ENCODE measurements around the gene EFCAB10.
"Not testable (repeated sequence)": the region's sequence is repeated elsewhere in the genome, so short reads cannot be mapped to it uniquely, and the experiment has no call there.

The EFCAB10 gene, protein sequence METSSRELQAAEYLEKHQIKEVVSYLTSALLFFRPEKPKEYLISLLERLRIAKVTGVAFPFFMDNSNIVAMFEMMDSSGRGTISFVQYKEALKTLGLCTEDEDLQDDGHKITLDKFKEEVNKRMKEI

DNA sequence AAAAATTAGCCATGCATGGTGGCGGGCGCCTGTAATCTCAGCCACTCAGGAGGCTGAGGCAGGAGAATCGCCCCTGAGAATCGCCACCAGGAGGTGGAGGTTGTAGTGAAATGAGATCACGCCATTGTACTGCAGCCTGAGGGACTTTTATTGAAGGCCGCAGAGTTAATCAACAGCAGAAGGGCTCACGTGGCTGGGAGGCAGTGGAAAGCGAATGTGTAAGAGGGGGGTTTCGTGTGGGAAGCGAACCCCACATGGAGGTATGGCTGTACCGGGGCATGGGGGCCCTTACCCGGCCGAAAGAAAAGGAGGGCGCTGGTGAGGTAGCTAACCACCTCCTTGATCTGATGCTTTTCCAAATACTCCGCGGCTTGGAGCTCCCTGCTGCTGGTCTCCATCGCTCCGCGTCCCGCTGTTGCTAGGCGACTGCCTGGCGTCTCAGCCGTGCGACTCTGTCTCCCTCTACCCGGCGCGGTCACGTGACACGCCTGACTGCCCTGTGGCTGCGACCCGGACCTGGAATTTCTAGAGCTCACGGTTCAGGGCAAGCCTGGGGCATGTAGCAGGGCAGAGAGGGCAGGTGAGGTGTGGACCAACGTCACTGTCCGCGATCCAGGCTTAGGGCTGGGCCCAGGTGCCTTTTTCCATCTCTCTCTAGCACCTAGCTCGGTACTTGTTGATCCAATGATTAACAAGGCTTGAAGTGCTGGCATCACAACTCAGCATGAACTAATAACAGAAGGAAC lies at the start of gene EFCAB10:
TSS of gene EFCAB10 (minus strand) at position 428 of the 746 bp plus-strand sequence. CDS start at position 398, 30 bp downstream.
- peak; percentile 73 for DNase-seq

DNA sequence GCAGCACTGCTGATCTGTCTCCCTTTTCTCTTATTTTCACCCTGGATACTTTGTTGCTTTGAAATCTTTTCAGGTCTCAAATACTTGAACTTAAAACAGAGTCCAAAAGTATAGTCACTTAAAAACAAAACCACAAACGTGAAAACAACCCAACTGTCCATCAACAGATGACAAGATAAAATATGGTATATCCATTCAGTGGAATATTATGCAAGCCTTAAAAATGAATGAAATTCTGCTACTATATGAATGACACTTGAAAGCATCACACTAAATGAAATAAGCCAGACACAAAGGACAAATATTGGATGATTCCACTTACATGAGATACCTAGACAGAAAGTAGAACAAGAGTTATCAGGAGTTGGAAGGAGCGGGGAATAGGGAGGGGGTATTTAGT lies 44.7 kb upstream of the EFCAB10 start:
- no peak for DNase-seq

DNA sequence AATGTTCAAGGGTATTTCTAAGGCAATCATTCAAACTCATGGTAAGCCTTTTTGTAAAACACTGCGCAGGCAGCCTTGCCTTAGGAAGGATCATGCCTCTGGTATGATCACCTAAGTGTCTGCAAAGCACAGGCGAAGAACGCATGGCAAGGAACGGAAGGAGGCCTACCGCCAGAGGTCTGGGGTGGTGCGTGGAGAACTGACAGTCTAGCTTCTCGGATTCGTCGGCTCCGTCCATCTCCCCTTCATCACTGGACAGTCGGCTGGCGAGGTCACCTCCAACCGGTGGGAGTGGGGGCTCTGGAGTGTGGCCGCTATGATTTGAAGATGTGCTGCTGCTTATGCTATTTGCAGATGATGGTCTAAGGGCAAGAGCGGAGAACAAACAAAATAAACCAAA lies 42.6 kb upstream of the EFCAB10 start:
- no peak for DNase-seq

DNA sequence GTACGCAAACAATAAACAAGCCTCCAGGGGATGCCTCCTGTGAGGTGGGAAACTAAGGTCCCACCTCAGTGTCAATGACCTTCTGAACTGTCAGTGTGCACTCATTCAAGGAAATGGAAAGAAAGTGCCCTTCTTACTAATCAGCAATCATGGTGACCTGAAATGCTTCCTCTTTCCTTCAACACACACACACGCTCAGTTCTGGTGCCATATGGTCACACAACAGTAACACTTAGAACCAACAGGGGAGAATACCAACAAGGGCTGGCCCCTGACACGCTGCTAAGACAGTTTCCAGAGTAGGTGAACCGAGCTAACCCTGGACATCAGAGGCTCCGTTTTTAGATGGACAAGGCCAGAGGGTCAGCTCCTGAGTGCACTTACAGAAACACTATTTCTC lies 42.1 kb upstream of the EFCAB10 start:
- no peak for DNase-seq

DNA sequence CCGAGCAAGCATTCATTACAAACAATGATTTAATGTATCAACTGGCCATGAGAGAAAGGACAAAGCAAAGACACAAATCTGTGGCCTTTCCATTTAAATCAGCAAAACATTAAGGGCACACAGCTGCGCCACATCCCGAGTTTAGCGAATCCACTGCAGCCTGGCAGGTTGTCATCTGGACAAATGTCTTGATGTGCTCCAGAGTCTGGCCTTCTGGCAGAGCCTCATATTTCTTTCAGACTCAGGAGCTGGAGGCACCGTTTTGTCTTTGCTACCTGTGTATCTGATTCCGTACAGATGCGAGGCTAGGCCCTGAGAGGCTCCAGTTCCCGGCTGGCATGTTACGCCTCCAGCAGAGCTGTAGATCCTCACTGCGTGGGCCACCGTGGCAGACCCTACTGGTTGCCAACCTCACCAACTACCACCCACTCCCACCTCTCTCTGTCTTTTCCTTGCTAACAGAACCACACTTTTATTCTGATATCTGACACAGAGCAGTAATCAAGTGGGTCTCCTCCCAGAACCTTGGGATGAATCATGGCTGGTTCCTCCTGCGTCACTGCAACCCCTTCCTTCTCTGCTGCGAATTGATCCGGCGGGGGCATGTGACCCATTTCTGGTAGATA lies 40.9 kb upstream of the EFCAB10 start:
- no peak for DNase-seq

DNA sequence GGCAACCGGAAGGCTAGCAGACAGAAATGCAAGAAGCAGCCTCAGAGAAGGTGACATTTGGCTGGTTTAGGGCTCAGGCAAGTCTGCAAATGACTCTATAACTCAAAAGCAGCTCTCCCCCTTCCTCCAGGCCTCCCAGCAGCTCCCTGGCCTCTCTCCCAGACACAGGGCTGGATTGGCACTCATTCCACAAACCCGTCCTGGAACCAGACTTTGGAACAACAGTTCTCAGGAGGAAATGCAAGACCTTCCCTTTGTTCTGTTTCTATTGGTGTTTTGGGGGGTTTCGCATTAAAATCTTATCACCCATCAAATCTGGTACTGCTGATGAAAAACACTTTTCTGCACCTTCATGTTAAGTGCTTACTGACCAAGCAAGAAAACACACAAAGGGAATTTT lies 40.3 kb upstream of the EFCAB10 start:
- DNase-seq, result no peak

DNA sequence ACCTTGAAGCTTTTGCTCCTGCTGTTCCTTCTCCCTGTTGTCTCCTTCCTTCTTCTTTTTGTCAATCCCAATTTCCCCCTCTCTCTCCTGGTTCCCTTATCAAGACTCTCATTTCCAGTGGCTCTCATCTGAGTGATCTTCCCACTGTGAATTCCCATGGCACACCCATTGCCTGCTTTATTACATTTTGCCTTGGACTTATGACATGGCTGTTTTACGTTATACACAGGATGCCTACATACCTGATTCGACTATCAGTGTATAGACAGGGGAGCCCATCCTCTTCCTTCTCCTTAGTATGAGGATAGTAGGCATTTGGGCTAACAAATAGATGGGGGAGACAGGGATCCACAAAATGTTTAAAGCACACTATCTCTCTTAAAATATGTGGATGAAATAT lies 39.9 kb upstream of the EFCAB10 start:
- DNase-seq, result no peak

DNA sequence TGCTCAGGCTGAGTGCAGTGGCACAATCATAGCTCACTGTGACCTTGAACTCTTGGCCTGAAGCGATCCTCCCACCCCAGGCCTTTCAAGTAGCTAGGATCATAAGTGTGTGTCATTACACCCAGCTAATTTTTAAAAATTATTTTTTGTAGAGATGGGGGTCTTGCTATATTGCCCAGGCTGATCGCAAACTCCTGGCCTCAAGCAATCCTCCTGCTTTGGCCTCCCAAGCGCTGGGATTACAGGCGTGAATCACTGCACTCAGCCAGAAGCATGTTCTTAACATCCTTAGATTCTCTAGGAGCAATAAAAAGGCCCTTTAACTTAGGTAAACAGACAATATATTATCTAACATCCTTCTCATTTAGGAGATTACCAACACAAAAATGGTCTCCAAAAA lies 38.3 kb upstream of the EFCAB10 start:
- DNase-seq, result no peak

DNA sequence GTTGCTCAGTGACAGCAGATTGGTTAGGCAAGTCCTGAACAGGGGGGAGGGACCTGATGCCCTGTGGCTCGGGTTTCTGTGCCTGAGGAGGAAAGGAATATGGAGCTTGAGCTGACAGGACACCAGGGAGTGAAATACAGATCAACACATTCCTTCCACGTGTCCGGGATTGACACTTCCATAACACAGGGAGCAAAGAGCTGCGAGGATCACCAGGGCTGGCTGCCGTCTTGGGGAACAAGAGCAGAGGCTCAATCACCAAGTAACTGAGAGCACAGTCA lies 36.7 kb upstream of the EFCAB10 start:
- no peak for DNase-seq

DNA sequence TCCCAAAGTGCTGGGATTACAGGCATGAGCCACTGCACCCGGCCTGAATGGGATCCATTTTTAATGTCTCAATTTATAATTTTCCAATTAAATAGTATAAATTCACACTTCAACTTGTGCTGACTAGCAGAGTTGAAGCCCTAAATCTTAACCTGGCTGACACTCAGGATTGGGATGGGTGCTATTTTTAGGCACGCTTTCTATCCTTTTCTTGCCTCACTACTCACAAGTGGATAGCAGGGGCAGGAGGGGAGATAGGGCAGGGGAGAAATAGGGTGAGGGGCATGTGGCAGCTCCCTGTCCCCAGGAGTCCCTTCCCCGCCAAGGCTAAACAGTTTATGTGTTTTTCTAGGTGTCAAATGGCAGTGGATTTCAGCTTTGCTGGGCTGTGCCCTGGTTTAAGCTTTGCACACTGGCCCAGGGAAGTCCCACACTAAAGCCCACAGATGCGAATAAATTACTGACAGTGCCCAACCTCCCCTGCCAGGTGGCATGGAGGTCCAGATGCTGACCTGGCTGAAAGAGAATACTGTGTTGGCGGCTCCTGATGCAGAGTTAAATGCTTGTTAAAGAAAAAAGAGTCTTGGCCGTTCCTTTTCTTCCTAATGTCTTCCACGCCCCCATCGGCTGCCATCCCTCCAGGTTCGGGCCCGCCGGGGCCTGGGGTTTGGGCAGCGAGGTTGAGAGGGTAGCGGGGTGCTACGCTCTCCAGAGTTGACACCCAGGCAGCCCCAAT lies 36.2 kb upstream of the EFCAB10 start:
- no peak for DNase-seq

DNA sequence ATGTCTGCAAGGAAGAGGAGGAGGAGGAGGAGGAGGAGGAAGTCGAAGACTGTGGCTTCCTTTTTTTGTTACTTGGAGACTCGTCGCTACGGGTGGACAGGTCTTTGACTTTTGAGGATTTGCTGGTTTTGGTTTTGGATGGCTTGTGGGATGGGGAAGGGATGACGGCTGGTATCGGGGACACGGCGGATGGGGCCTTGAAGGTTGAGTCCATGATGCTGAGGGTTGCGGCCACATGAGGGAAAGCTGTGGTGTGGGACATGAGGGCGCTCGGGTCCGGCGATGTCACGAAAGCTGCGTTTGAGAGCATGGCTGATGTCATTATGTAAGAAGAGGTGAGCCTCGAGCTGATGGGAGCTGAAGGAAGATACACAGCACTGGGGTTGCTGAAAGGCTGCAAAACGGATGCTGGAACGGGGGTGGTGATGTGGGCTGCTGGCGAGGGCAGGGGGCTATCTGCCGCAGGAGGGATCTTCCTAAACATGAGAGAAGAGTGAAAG lies 33.1 kb upstream of the EFCAB10 start:
- DNase-seq, result no peak

DNA sequence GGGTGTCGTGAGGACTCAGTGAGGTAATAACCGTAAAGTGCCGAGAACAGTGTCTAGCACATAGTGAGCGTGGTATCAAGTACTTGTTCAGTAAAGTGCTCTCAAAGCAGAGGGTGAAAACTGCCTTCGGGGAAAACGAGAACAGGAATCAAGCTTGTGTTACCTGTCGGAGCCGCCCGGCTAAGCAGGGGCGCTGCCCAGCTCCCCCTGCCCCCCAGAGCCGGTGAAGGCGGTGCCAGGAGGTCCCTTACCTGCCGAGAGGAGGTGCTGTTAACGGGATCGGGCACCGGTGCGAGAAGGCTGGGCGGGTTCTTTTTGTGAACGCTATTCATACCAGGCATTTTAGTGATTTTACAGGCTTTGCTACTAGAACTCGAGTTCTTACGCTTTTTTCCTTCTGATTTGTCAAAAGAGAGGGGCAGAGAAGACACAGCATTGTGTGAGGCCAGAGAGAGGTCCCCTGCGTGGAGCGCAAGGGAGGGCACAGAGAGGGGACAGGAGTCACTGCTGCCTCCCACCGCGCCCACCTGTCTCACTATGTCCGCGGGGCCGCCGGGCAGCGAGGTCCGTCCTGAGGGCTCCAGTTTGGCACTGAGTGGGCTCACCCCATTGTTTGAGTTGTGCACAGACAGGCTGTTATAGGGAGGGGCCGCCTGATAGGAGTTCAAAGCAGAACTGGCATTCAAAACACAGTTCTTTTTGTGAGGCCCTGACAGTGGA lies 32.5 kb upstream of the EFCAB10 start:
- no peak for DNase-seq

DNA sequence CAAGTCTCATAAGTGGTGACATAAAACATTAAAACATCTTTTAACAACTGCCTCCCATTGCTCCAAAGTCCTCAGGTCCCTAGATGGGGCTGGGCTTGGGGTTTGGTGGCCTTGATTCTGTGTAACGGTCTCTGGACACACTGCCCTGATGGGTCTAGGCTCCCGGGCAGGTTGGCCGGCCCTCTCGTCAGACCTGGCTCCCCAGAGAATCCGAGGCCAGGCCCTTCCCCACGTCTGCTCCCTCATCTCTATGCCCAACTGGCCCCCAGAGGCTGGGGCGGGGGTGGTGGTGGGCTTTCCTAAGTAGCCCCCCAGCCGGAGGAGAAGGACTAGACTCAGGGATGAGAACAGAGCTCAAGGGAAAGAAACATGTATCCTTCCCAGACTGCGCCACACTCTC lies 31.5 kb upstream of the EFCAB10 start:
- no peak for DNase-seq

DNA sequence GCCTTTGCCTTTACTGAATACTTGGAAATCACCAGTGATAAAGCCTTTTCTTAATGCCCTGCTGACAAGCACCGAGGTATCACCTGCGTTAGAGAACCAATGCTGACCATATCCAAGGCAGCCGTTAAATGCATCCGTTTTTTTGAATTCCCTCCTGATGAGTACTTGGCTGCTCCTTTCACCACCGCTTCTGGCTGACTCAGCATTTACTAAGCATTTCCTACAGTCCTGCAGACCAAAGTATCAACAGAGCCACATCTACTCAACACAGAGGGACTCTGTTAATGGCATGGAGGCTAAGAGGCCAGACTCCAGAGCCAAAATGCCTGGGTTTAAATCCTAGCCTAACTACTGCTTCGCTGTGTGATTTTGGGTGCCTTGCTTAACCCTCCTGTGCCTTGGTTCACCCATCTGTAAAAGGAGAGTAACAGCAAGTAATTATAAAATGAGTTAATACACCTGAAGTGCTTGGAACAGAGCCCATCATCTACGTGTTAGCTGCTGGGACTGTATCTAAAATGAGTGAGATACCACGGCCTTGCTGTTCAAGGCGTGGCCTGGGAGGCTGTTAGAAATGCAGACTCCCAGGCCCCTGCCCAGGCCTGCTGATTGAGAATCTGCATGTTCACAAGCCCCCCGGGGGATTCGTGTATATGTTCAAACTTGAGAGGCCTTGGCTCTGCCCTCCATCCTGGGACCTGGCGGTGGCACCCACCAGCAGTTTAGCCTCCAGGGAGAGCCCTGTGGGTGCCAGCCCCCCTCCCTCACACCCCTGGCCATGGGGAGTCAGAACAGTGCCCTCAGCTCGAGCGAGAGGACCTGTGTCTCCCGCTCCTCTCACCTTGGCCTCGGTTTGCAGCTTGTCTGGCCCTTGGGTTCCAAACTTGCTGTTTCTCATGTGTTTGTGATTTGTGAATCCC lies 30.8 kb upstream of the EFCAB10 start:
- DNase-seq, result no peak

DNA sequence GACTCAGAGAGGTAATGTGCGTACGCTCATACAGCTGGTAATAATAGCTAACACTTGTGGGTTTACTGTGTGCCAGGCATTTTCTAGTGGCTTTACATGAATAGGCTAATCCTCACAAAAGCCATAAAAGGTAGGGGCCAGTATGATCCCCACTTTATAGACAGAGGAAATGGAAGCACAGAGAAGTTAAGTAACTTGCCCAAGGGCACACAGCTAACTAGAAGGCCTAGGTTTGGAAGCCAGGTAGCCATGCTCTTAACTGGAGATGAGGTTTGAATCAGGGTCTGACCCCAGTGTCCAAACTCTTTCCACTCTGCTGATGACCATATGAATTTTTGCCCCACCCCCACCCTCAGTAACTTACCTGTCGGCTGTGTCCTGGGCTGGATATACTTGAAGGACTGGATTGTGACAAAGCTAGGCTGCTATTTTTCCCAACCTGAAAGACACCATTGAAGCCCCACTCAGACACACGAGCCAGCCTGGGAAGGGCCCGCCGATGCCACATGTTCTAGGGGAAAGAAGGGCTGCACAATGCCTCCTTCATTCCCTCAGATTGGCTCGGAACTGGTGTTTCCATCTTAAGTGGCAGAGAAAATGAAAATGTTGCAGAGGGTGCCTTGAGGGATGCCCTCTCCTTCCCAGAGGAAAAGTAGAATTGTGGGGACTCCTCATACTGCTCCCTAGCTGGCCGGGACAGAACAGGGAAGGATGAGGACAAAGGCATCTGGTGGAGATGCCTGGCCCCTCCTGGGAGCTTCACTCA lies 29.1 kb upstream of the EFCAB10 start:
- no peak for DNase-seq

DNA sequence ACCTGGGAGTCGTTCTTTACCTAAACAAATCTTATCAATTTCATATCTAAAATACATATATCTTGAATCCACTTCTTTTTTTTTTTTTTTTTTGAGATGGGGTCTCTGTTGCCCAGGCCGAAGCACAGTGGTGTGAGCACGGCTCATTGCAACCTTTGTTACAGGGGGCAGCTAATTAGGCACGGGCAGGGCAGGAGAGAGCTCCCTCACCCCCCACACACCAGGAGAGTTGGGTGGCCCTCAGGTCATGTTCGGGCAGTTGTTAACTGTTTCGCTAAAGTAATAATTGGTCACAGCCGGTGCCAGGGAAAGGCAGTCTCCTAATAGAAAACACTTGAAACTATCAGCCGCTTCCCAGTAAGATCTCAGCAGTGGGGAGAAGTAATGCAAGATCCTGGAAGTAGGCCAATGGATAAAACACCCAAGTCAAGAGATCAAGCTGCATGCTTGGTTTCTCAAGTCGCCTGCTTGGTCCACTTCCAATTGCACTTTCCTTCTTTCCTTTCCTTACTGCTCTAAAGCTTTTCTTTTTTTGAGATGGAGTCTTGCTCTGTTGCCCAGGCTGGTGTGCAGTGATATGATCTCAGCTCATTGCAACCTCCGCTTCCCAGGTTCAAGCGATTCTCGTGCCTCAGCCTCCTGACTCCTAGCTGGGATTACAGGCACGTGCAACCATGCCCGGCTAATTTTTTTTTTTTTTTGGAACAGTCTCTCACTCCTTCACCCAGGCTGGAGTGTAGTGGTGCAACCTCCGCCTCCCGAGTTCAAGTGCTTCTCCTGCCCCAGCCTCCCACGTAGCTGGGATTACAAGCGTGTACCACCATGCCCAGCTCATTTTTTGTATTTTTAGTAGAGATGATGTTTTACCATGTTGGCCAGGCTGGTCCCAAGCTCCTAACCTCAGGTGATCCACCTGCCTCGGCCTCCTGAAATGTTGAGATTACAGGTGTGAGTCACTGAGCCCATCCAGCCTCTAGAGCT lies 21.3 kb upstream of the EFCAB10 start:
- no peak for DNase-seq

DNA sequence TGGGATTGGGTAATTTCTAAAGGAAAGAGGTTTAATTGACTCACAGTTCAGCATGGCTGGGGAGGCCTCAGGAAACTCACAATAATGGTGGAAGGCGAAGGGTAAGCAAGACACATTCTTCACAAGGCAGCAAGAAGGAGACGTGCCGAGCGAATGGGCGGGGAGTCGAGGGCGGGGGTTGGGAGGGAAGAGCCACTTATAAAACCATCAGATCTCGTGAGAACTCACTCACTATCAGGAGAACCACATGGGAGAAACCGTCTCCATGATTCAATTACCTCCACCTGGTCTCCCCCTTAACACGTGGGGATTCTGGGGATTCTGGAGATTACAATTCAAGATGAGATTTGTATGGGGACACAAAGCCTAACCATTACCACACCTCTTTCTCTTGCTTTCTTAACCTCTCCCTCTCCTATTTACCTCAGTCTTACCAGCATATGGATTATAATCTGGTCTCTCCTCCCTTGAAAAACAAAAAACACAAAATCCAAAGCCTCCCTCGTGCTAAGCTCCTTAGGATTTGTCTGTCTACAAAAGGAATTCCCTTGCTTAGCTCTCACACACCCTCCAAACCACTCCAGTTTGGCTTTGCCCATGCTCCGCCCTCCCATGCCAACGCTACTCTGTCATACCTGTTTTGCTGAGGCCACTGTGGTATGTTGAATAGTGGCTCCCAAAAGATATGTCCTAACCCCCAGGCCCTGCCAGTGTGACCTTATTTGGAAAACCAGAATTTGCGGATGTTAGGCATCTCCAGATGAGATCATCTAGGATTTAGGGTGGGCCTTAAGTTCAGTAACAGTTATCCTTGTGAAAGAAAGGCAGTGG lies 19.6 kb upstream of the EFCAB10 start:
- DNase-seq, result no peak

DNA sequence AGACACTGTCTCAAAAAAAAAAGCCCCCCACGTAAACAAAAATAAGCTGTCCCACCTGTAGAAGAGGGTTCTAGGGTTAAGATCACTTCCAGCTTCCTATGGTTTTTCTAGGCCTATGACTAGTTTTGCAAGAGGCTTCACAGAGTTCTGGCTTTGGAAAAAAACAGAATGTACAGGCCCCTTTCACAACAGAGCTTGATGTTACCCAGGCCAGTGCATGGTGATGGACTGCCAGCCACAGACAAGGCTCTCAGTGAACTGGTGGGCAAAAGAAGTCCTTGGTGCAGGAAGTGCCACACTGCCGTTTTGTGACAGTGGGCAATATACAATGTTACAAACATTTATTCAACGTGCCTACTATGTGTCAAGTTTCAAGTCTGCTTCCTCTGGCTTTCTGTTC lies 18.3 kb upstream of the EFCAB10 start:
- no peak for DNase-seq

DNA sequence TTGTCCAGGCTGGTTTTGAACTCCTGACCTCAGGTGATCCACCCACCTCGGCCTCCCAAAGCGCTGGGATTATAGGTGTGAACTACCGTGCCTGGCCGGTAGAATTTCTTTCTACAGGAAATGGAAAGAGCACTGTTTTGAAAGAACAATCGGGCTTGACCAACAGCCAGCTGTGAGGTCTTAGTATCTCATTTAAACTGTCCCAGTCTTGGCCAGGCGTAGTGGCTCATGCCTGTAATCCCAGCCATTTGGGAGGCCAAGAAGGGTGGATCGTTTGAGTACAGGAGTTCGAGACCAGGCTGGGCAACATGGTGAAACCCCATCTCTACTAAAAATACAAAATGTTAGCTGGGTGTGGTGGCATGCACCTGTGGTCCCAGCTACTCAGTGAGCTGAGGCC lies 17.8 kb upstream of the EFCAB10 start:
- not testable (repeated sequence) for DNase-seq
